Transverse colon (tissue), 3 donors: ENCODE results near the gene ITGB8.

Experiments
- POLR2A ChIP-seq: fragments of 450-650 bp; IDR thresholded peaks from one replicate; pipeline ENCODE4 v1.6.1; 2016; ENCODE audit warnings: antibody characterized with exemption, mild to moderate bottlenecking, moderate library complexity
- TF ChIP-seq, protein P1 (sequence below), 5 experiments: fragments of 200-600 bp in 3 of 5; fragments of 450-650 bp in 2 of 5; sonication (generic) in 3 of 5; IDR thresholded peaks; 1 replicate in 2 of 5; 2 replicates in 3 of 5; pipeline ENCODE4 v1.5.1; 2016 to 2017; ENCODE audit warnings: antibody characterized with exemption in 5 of 5, inconsistent platforms in 3 of 5, mild to moderate bottlenecking in 2 of 5, moderate library complexity in 1 of 5

- TF ChIP-seq, protein P1, sequence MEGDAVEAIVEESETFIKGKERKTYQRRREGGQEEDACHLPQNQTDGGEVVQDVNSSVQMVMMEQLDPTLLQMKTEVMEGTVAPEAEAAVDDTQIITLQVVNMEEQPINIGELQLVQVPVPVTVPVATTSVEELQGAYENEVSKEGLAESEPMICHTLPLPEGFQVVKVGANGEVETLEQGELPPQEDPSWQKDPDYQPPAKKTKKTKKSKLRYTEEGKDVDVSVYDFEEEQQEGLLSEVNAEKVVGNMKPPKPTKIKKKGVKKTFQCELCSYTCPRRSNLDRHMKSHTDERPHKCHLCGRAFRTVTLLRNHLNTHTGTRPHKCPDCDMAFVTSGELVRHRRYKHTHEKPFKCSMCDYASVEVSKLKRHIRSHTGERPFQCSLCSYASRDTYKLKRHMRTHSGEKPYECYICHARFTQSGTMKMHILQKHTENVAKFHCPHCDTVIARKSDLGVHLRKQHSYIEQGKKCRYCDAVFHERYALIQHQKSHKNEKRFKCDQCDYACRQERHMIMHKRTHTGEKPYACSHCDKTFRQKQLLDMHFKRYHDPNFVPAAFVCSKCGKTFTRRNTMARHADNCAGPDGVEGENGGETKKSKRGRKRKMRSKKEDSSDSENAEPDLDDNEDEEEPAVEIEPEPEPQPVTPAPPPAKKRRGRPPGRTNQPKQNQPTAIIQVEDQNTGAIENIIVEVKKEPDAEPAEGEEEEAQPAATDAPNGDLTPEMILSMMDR (IDR thresholded peaks at IDR 0.05): no peak
- TF ChIP-seq POLR2A: no peak
Observed at GRCh38 chr7:20351901-20352300, 21.2 kb downstream of the ITGB8 start.
